Neural cell (in vitro differentiated cells): ENCODE data around the gene CTSA.
A peak's percentile ranks its signal among the peaks of the same experiment; 100 is the strongest.

Source experiments
- CTCF ChIP-seq: fragments of 450-650 bp; IDR thresholded peaks from 2 replicates; pipeline ENCODE4 v1.5.1; 2014; ENCODE audit warnings: antibody characterized with exemption, mild to moderate bottlenecking, moderate library complexity; ENCODE audit not compliant: poor library complexity, severe bottlenecking
- EP300 ChIP-seq: fragments of 450-650 bp; conservative IDR thresholded peaks from 2 replicates; pipeline ENCODE4 v1.6.1; 2014; ENCODE audit warnings: antibody characterized with exemption, mild to moderate bottlenecking, moderate library complexity; ENCODE audit not compliant: poor library complexity, severe bottlenecking
- EZH2 ChIP-seq: fragments of 200-600, 300-800 bp; shearing (Covaris generic), sonication (generic); IDR thresholded peaks from 2 replicates; pipeline ENCODE4 v1.6.1; 2014; ENCODE audit warnings: antibody characterized with exemption, low read length, borderline replicate concordance, mild to moderate bottlenecking; ENCODE audit not compliant: insufficient read depth, poor library complexity, severe bottlenecking
- POLR2AphosphoS5 ChIP-seq: IDR thresholded peaks from 2 replicates; pipeline ENCODE4 v1.6.1; 2012
- RAD21 ChIP-seq: fragments of 450-650 bp; conservative IDR thresholded peaks from 2 replicates; pipeline ENCODE4 v1.6.1; 2014; ENCODE audit warnings: antibody characterized with exemption, mild to moderate bottlenecking, moderate library complexity
- REST ChIP-seq: IDR thresholded peaks from 2 replicates; pipeline ENCODE4 v1.6.1; 2012; ENCODE audit warnings: borderline replicate concordance

GRCh38 chr20:45890077-45890984 lies 804 bp upstream of the CTSA start:
- no peak for TF ChIP-seq EZH2
- peak; percentile 64 for TF ChIP-seq CTCF
- TF ChIP-seq EP300, result no peak
- TF ChIP-seq REST, result no peak
- TF ChIP-seq POLR2AphosphoS5, result peak; percentile 22
- no peak for TF ChIP-seq RAD21
